B cell (primary cell): ENCODE measurements around the gene TBX3. TPM values are rescaled to one million over a fixed set of nuclear protein-coding genes. Genes with fewer than 3 reads are reported as not detected.

Experiments
- ATAC-seq: fragments of 200-7000 bp; cut with Tn5 transposase; one replicate; pipeline ENCODE4 v1.10.0; 2021; ENCODE audit warnings: low read depth, mild to moderate bottlenecking, moderate number of reproducible peaks, moderate library complexity
- CTCF ChIA-PET: fragments of 350-600 bp; sonication (Branson Sonifier 250); formaldehyde crosslinking; loops from one replicate; lab custom pipeline; 2021; ENCODE audit warnings: antibody characterized with exemption, inconsistent platforms; lab: Charles Lee
- POLR2A ChIA-PET: fragments of 350-600 bp; sonication (Branson Sonifier 250); formaldehyde crosslinking; loops from one replicate; lab custom pipeline; 2021; ENCODE audit warnings: antibody characterized with exemption; lab: Charles Lee
- DNase-seq: peaks from one replicate; pipeline ENCODE4 v3.0.0; 2013
- H2AFZ ChIP-seq: 2 replicates; pipeline ENCODE4 v1.6.1; 2012; ENCODE audit warnings: mild to moderate bottlenecking, low read depth, low read length; ENCODE audit not compliant: insufficient read depth, poor library complexity, severe bottlenecking
- H3K27ac ChIP-seq, 2 donors: 1 replicate in 1 of 2; 2 replicates in 1 of 2; pipeline ENCODE4 v1.5.1; 2012 to 2013; ENCODE audit warnings: low read length in 2 of 2, mild to moderate bottlenecking in 2 of 2, moderate library complexity in 1 of 2
- H3K27me3 ChIP-seq, 4 experiments: fragments of 200-600 bp in 1 of 4; sonication (generic) in 1 of 4; replicated peaks in 1 of 4; 1 replicate in 2 of 4; 2 replicates in 2 of 4; pipeline versions ENCODE4 v1.6.1 to v1.7.0; 2013 to 2016; ENCODE audit warnings: low read length in 3 of 4, mild to moderate bottlenecking in 2 of 4, mixed read lengths in 1 of 4, moderate library complexity in 1 of 4; ENCODE audit not compliant: insufficient read depth in 4 of 4, control insufficient read depth in 3 of 4; ENCODE audit errors: control extremely low read depth in 1 of 4
- H3K36me3 ChIP-seq, 2 experiments: replicated peaks in 1 of 2; 1 replicate in 1 of 2; 2 replicates in 1 of 2; pipeline versions ENCODE4 v1.6.1 to v1.7.1; 2013; ENCODE audit warnings: low read length in 1 of 2; ENCODE audit not compliant: insufficient read depth in 2 of 2, control insufficient read depth in 1 of 2; ENCODE audit errors: control extremely low read depth in 1 of 2, extremely low read depth in 1 of 2
- H3K4me1 ChIP-seq, 2 donors: fragments of 200-600 bp in 1 of 2; sonication (generic) in 1 of 2; 1 replicate in 1 of 2; 2 replicates in 1 of 2; pipeline versions ENCODE4 v1.5.1 to v1.6.1; 2013 to 2017; ENCODE audit warnings: low read length in 2 of 2; ENCODE audit not compliant: control insufficient read depth in 2 of 2, insufficient read depth in 2 of 2
- H3K4me2 ChIP-seq: replicated peaks from 2 replicates; pipeline ENCODE3; 2012; ENCODE audit warnings: mild to moderate bottlenecking, low read depth, low read length; ENCODE audit not compliant: poor library complexity, severe bottlenecking
- H3K4me3 ChIP-seq, 5 experiments: fragments of 200-600 bp in 1 of 5; sonication (generic) in 1 of 5; 1 replicate in 3 of 5; 2 replicates in 2 of 5; pipeline versions ENCODE4 v1.5.1 to v1.7.0; 2011 to 2016; ENCODE audit warnings: low read length in 4 of 5, mild to moderate bottlenecking in 4 of 5, low read depth in 2 of 5, control low read depth in 1 of 5, moderate library complexity in 1 of 5; ENCODE audit not compliant: insufficient read depth in 1 of 5; ENCODE audit errors: control extremely low read depth in 1 of 5, extremely low read depth in 1 of 5
- H3K79me2 ChIP-seq: fragments of 200-600 bp; sonication (generic); one replicate; pipeline ENCODE4 v1.6.0; 2016; ENCODE audit warnings: low read length; ENCODE audit not compliant: control insufficient read depth, insufficient read depth
- H3K9ac ChIP-seq: fragments of 200-600 bp; sonication (generic); 2 replicates; pipeline ENCODE4 v1.6.1; 2017; ENCODE audit warnings: mild to moderate bottlenecking, low read length, moderate library complexity
- H3K9me3 ChIP-seq, 3 donors: one replicate each; pipeline versions ENCODE4 v1.6.1 to v1.7.1; 2013; ENCODE audit warnings: low read length in 2 of 3; ENCODE audit not compliant: control insufficient read depth in 2 of 3, insufficient read depth in 1 of 3; ENCODE audit errors: control extremely low read depth in 1 of 3
- H4K20me1 ChIP-seq: 2 replicates; pipeline ENCODE4 v1.6.0; 2012; ENCODE audit warnings: mild to moderate bottlenecking, low read length; ENCODE audit not compliant: insufficient read depth, control insufficient read depth, poor library complexity, severe bottlenecking
- H3K27ac Mint-ChIP-seq: one replicate; pipeline ENCODE4 v1.8.0; 2021; ENCODE audit warnings: mixed read lengths
- H3K27me3 Mint-ChIP-seq: one replicate; pipeline ENCODE4 v1.8.0; 2021; ENCODE audit warnings: mixed read lengths
- H3K4me1 Mint-ChIP-seq: one replicate; pipeline ENCODE4 v1.8.0; 2021; ENCODE audit warnings: mixed read lengths
- H3K4me3 Mint-ChIP-seq: one replicate; pipeline ENCODE4 v1.8.0; 2021; ENCODE audit warnings: mixed read lengths
- H3K9me3 Mint-ChIP-seq: one replicate; pipeline ENCODE4 v1.8.0; 2022; ENCODE audit warnings: mixed read lengths; ENCODE audit not compliant: insufficient read depth
- CTCF ChIP-seq: fragments of 200-600 bp; IDR thresholded peaks from one replicate; pipeline ENCODE4 v1.8.0; 2022; ENCODE audit warnings: antibody characterized with exemption, mild to moderate bottlenecking
- EZH2 ChIP-seq: IDR thresholded peaks from 2 replicates; pipeline ENCODE4 v1.6.1; 2012; ENCODE audit warnings: borderline replicate concordance, low read depth, mild to moderate bottlenecking, moderate library complexity, low read length; ENCODE audit not compliant: insufficient read depth, poor library complexity, severe bottlenecking
- WGBS: methylation state at CpG from one replicate; pipeline ENCODE4 v1.1.5; 2013; ENCODE audit warnings: missing lambda C conversion rate; ENCODE audit not compliant: insufficient coverage; 5-methylcytosine and 5-hydroxymethylcytosine counted together
- intact Hi-C: fragments of 100-400 bp; cut with micrococcal nuclease; formaldehyde crosslinking; loops from one replicate; pipeline ENCODE4 v1.10.0; 2022
- polyA plus RNA-seq: library from polyadenylated mRNA; depleted of rRNA; stranded (reverse); fragments of >200 nt; gene quantifications from 2 replicates; pipeline ENCODE4 v1.2.3, GENCODE V29; 2012
- total RNA-seq, 2 donors: library from RNA; stranded (reverse); fragments of 120-200 nt in 1 of 2; gene quantifications; 1 replicate in 1 of 2; 2 replicates in 1 of 2; pipeline versions ENCODE4 v1.2.3 to v1.2.4, GENCODE V29; 2013 to 2022

The TBX3 gene
- total and polyA plus RNA-seq, 2 donors (not counting 1 experiment from before 2014, with no cell fraction given): not detected

DNA sequence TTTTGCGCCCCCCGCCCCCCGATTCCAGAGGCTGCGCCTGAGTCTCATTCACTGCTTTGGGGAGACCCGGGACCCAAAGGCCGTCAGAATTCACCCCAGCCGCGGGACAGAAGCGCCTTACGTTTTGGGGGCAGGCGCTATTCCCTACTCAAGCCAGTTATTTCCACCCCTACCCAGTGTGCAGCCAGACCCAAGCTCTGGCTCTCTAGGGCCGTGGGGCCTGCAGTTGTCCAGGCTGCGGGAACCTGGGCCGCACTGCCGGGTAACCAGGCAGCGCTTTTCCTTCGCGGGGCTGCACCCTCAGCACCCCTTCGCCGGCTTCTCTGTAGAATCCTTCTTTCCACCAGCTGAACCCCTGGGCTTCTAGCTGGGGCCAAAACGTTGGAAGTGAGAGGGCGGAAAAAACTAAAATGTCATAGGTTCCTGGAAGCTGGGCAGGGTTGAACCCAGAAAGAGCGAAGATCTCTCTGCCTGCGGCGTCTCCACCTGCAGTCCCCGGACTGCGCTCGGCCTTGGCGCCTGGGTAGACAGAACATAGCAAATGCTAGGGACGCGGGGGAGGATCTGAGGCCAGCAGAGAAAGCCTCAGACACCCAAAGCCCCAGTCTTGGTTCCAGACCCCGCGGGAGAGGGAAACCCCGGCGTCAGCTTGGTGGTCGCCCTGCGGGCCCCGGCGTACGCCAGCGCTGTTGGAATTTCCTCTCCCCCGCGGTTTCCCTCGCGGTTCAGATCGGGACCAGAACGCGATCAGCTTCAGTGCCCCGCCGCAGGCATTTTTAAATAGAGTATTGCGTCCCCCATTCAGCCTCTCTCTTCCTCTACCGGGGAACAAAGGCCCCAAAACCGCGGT is 18.3 kb downstream of the TBX3 start:
- H2AFZ ChIP-seq: no peak overlapping the region
- ChIA-PET CTCF (interaction anchor here (1.7 kb wide), 1 partner anchor 10 kb away, joined by 6 read pairs; no protein-coding TSS in a partner anchor), POLR2A (no interaction called here)
- ATAC-seq (no peak), DNase-seq (no peak)
- Mint-ChIP-seq H3K4me3 (no peak overlapping the region), H3K9me3 (no peaks in the 10 kb centered on the region), H3K4me1 (no peaks in the 10 kb centered on the region), H3K27ac (no peak overlapping the region), H3K27me3 (peaks cover 62% of the 10 kb centered on the region)
- H3K36me3 ChIP-seq: no peaks in the 10 kb centered on the region
- no peak overlapping the region for H3K4me2 ChIP-seq
- no peak overlapping the region for H3K27ac ChIP-seq
- no peaks in the 10 kb centered on the region for H4K20me1 ChIP-seq
- H3K4me3 ChIP-seq: no peak overlapping the region
- TF ChIP-seq CTCF (no peak), EZH2 (no peak)
- no peaks in the 10 kb centered on the region for H3K4me1 ChIP-seq
- no peaks in the 10 kb centered on the region for H3K79me2 ChIP-seq
- peaks cover 0 to 17% (median 2%) of the 10 kb centered on the region in 3 donors for H3K9me3 ChIP-seq
- H3K9ac ChIP-seq: no peak overlapping the region
- intact Hi-C loops: no loop called here
- H3K27me3 ChIP-seq: peaks cover 0 to 57% (median 34%) of the 10 kb centered on the region in 4 experiments
- WGBS: 5% methylated on average over 37 of the region's 54 CpGs

GRCh38 chr12:114664651-114665320 is 19.2 kb downstream of the TBX3 start:
- ChIA-PET POLR2A (no interaction called here), CTCF (interaction anchor here (1.7 kb wide), 1 partner anchor 9 kb away, joined by 6 read pairs; no protein-coding TSS in a partner anchor)

More at GRCh38 chr12:114664651-114665320, 19.2 kb downstream of the TBX3 start:
- intact Hi-C loops: no loop called here
- Mint-ChIP-seq H3K27ac (no peak overlapping the region), H3K27me3 (peaks cover 54% of the 10 kb centered on the region), H3K9me3 (no peaks in the 10 kb centered on the region), H3K4me1 (no peaks in the 10 kb centered on the region), H3K4me3 (no peak overlapping the region)
- no peak overlapping the region for H3K4me2 ChIP-seq
- H3K4me1 ChIP-seq: no peaks in the 10 kb centered on the region
- WGBS: 3% methylated on average over 31 of the region's 47 CpGs
- H3K79me2 ChIP-seq: no peaks in the 10 kb centered on the region
- H3K4me3 ChIP-seq: no peak overlapping the region
- H3K9ac ChIP-seq: no peak overlapping the region
- H3K27ac ChIP-seq: no peak overlapping the region
- TF ChIP-seq EZH2 (no peak), CTCF (no peak)
- no peak overlapping the region for H2AFZ ChIP-seq
- H4K20me1 ChIP-seq: no peaks in the 10 kb centered on the region
- peaks cover 0 to 17% (median 2%) of the 10 kb centered on the region in 3 donors for H3K9me3 ChIP-seq
- DNase-seq (no peak), ATAC-seq (no peak)
- no peaks in the 10 kb centered on the region for H3K36me3 ChIP-seq
- H3K27me3 ChIP-seq: peaks cover 0 to 52% (median 29%) of the 10 kb centered on the region in 4 experiments
